GM23338 (cell line): ENCODE measurements around the gene GRK5. TPM values are rescaled to one million over a fixed set of nuclear protein-coding genes. Genes with fewer than 3 reads are reported as not detected.

Source experiments
- ATAC-seq: fragments of 200-7000 bp; cut with Tn5 transposase; 3 replicates; pipeline ENCODE4 v1.9.1; 2020
- DNase-seq: peaks from one replicate; pipeline ENCODE4 v3.0.0-alpha.2; 2015; ENCODE audit warnings: low spot score
- H2AFZ ChIP-seq: fragments of 200-600 bp; sonication (generic); 2 replicates; pipeline ENCODE4 v1.8.0; 2016; ENCODE audit warnings: antibody characterized with exemption, mild to moderate bottlenecking, moderate library complexity
- H3F3A ChIP-seq: fragments of 200-600 bp; sonication (generic); replicated peaks from 2 replicates; pipeline ENCODE4 v1.8.0; 2017; ENCODE audit warnings: antibody characterized with exemption, mixed run types, low read depth
- H3K27ac ChIP-seq: fragments of 200-600 bp; sonication (generic); 2 replicates; pipeline ENCODE4 v1.6.1; 2016; ENCODE audit warnings: low read depth
- H3K27me3 ChIP-seq: fragments of 200-600 bp; sonication (generic); 2 replicates; pipeline ENCODE4 v1.8.0; 2016; ENCODE audit warnings: mild to moderate bottlenecking, mixed run types, moderate library complexity; ENCODE audit not compliant: insufficient read depth
- H3K36me3 ChIP-seq: fragments of 200-600 bp; sonication (generic); 2 replicates; pipeline ENCODE4 v1.8.0; 2016; ENCODE audit warnings: mild to moderate bottlenecking; ENCODE audit not compliant: insufficient read depth
- H3K4me1 ChIP-seq: fragments of 200-600 bp; sonication (generic); 2 replicates; pipeline ENCODE4 v1.8.0; 2016; ENCODE audit warnings: mild to moderate bottlenecking, moderate library complexity; ENCODE audit not compliant: insufficient read depth
- H3K4me2 ChIP-seq: fragments of 200-600 bp; sonication (generic); 2 replicates; pipeline ENCODE4 v1.7.1; 2017; ENCODE audit warnings: mixed run types
- H3K4me3 ChIP-seq: fragments of 200-600 bp; sonication (generic); 2 replicates; pipeline ENCODE4 v1.6.1; 2016; ENCODE audit warnings: mixed run types
- H3K79me2 ChIP-seq: fragments of 200-600 bp; sonication (generic); replicated peaks from 2 replicates; pipeline ENCODE4 v1.8.0; 2017; ENCODE audit warnings: mild to moderate bottlenecking; ENCODE audit not compliant: insufficient read depth
- H3K9me2 ChIP-seq: fragments of 200-600 bp; sonication (generic); 2 replicates; pipeline ENCODE4 v1.8.0; 2017; ENCODE audit not compliant: insufficient read depth
- H4K20me1 ChIP-seq: fragments of 200-600 bp; sonication (generic); replicated peaks from 2 replicates; pipeline ENCODE4 v1.8.0; 2017; ENCODE audit warnings: mild to moderate bottlenecking; ENCODE audit not compliant: insufficient read depth
- H3K27ac Mint-ChIP-seq: 2 replicates; pipeline ENCODE4 v1.8.0; 2020; ENCODE audit warnings: inconsistent platforms, mild to moderate bottlenecking, moderate library complexity, mixed read lengths
- H3K27me3 Mint-ChIP-seq: 3 replicates; pipeline ENCODE4 v1.8.0; 2022; ENCODE audit warnings: low read depth, mild to moderate bottlenecking, moderate library complexity, mixed read lengths, inconsistent platforms; ENCODE audit not compliant: insufficient read depth, poor library complexity
- H3K36me3 Mint-ChIP-seq: 3 replicates; pipeline ENCODE4 v1.8.0; 2021; ENCODE audit warnings: low read depth, mild to moderate bottlenecking, inconsistent platforms, moderate library complexity, mixed read lengths
- H3K4me1 Mint-ChIP-seq: 3 replicates; pipeline ENCODE4 v1.8.0; 2020; ENCODE audit warnings: mild to moderate bottlenecking, inconsistent platforms, mixed read lengths
- H3K4me3 Mint-ChIP-seq: 3 replicates; pipeline ENCODE4 v1.8.0; 2021; ENCODE audit warnings: moderate library complexity, mild to moderate bottlenecking, inconsistent platforms, mixed read lengths
- H3K9me3 Mint-ChIP-seq: 3 replicates; pipeline ENCODE4 v1.8.0; 2020; ENCODE audit warnings: moderate library complexity, mild to moderate bottlenecking, inconsistent platforms, mixed read lengths
- CREB1 ChIP-seq: fragments of 250-450 bp; sonication (Bioruptor Pico); IDR thresholded peaks from 2 replicates; pipeline ENCODE4 v1.5.0; 2020; ENCODE audit warnings: low read depth, mild to moderate bottlenecking, moderate library complexity
- CTCF ChIP-seq, 2 experiments: fragments of 200-600 bp in 1 of 2; sonication (generic) in 1 of 2; conservative IDR thresholded peaks; 2 replicates each; pipeline versions ENCODE4 v1.5.1 to v1.6.1; 2016 to 2017; ENCODE audit warnings: antibody characterized with exemption in 2 of 2, low read depth in 2 of 2, mild to moderate bottlenecking in 2 of 2, moderate library complexity in 1 of 2
- ETS1 ChIP-seq: IDR thresholded peaks from 2 replicates; pipeline ENCODE4 v1.6.1; 2016; ENCODE audit warnings: antibody characterized with exemption
- EZH2 ChIP-seq: fragments of 200-600 bp; sonication (generic); IDR thresholded peaks from one replicate; pipeline ENCODE4 v1.8.0; 2017; ENCODE audit warnings: antibody characterized with exemption, mild to moderate bottlenecking, low read depth; ENCODE audit not compliant: unreplicated experiment
- EZH2phosphoT487 ChIP-seq: fragments of 200-600 bp; sonication (generic); IDR thresholded peaks from one replicate; pipeline ENCODE4 v1.8.1; 2018; ENCODE audit warnings: antibody characterized with exemption; ENCODE audit not compliant: unreplicated experiment
- JUNB ChIP-seq: IDR thresholded peaks from one replicate; pipeline ENCODE4 v1.6.1; 2016; ENCODE audit warnings: antibody characterized with exemption; ENCODE audit not compliant: unreplicated experiment
- NANOG ChIP-seq: IDR thresholded peaks from 2 replicates; pipeline ENCODE4 v1.6.1; 2016; ENCODE audit warnings: antibody characterized with exemption, borderline replicate concordance
- POLR2AphosphoS5 ChIP-seq: IDR thresholded peaks from 2 replicates; pipeline ENCODE4 v1.6.1; 2016; ENCODE audit warnings: antibody characterized with exemption, low read depth
- REST ChIP-seq: IDR thresholded peaks from one replicate; pipeline ENCODE4 v1.6.1; 2018; ENCODE audit warnings: antibody characterized with exemption; ENCODE audit not compliant: unreplicated experiment
- STAT1 ChIP-seq: IDR thresholded peaks from one replicate; pipeline ENCODE4 v1.6.1; 2016; ENCODE audit warnings: antibody characterized with exemption; ENCODE audit not compliant: unreplicated experiment
- ZNF114 ChIP-seq: fragments of 250-450 bp; sonication (Bioruptor Pico); IDR thresholded peaks from 2 replicates; pipeline ENCODE4 v1.5.0; 2020; ENCODE audit warnings: mild to moderate bottlenecking, moderate library complexity
- ZNF331 ChIP-seq: fragments of 250-450 bp; sonication (Bioruptor Pico); IDR thresholded peaks from 2 replicates; pipeline ENCODE4 v1.5.0; 2020; ENCODE audit warnings: low read depth, mild to moderate bottlenecking, moderate library complexity
- ZNF462 ChIP-seq: fragments of 250-450 bp; sonication (Bioruptor Pico); IDR thresholded peaks from 2 replicates; pipeline ENCODE4 v1.5.0; 2020; ENCODE audit warnings: mild to moderate bottlenecking, moderate library complexity
- polyA plus RNA-seq: library from polyadenylated mRNA; unstranded; fragments of >200 nt; fragmentation: Nextera tagmentation; extraction: Ambion mirVana; gene quantifications from 2 replicates; pipeline ENCODE4 v1.2.1, GENCODE V29; 2016
- total RNA-seq: library from RNA; depleted of rRNA; stranded (reverse); fragments of >200 nt; shearing (Covaris generic); gene quantifications from 2 replicates; pipeline ENCODE4 v1.2.3, GENCODE V29; 2014

GRK5 gene
- total and polyA plus RNA-seq, 2 experiments from 2014 or later = 0.53 to 2.0 TPM

GRCh38 chr10:119414081-119414611, 206.8 kb downstream of the GRK5 start:
- Histone ChIP-seq H3K4me3 (no peak overlapping the region), H2AFZ (no peak overlapping the region), H4K20me1 (no peaks in the 10 kb centered on the region), H3K4me1 (no peaks in the 10 kb centered on the region; the same call in 1 of the 2 replicates), H3K9me2 (no peaks in the 10 kb centered on the region), H3K27me3 (no peaks in the 10 kb centered on the region), H3K79me2 (no peaks in the 10 kb centered on the region), H3K4me2 (no peak overlapping the region), H3K27ac (no peak overlapping the region), H3F3A (no peaks in the 10 kb centered on the region), H3K36me3 (no peaks in the 10 kb centered on the region)
- H3K4me1 Mint-ChIP-seq = peaks cover 14% of the 10 kb centered on the region
- DNase-seq = no peak
- H3K36me3 Mint-ChIP-seq = no peaks in the 10 kb centered on the region
- H3K27me3 Mint-ChIP-seq = peaks cover 12% of the 10 kb centered on the region
- no peak for ATAC-seq
- TF ChIP-seq CREB1 = no peak
- TF ChIP-seq EZH2phosphoT487 = no peak
- TF ChIP-seq EZH2 = no peak
- no peak for TF ChIP-seq ZNF462 (CRISPR knock-in tag)
- no peak for TF ChIP-seq ZNF114 (CRISPR knock-in tag)
- TF ChIP-seq REST = no peak
- no peak for TF ChIP-seq NANOG
- TF ChIP-seq STAT1 = no peak
- no peak for TF ChIP-seq JUNB
- TF ChIP-seq ETS1 = no peak
- no peak for TF ChIP-seq ZNF331 (CRISPR knock-in tag)
- no peak for TF ChIP-seq CTCF (conservative IDR thresholded peaks at IDR 0.05; ENCODE audit: low read depth in 2 of 2)
- no peak for TF ChIP-seq POLR2AphosphoS5
- 0 out of 2 replicates have a peak overlapping the region, but pooled peaks have one; percentile 58 for H3K27ac Mint-ChIP-seq
- no peak overlapping the region for H3K4me3 Mint-ChIP-seq
- no peaks in the 10 kb centered on the region for H3K9me3 Mint-ChIP-seq
